ENCODE data around the gene SSC4D. TPM values are rescaled to one million over a fixed set of nuclear protein-coding genes. Genes with fewer than 3 reads are reported as not detected.
"Not testable (repeated sequence)": the region's sequence is repeated elsewhere in the genome, so short reads cannot be mapped to it uniquely, and the experiment has no call there.

The SSC4D gene
- total RNA-seq, 1 donor from 2014 or later = not detected

- DNase-seq (ENCODE audit: extremely low spot score in 2 of 2) = no peak
- TF ChIP-seq, protein P1, sequence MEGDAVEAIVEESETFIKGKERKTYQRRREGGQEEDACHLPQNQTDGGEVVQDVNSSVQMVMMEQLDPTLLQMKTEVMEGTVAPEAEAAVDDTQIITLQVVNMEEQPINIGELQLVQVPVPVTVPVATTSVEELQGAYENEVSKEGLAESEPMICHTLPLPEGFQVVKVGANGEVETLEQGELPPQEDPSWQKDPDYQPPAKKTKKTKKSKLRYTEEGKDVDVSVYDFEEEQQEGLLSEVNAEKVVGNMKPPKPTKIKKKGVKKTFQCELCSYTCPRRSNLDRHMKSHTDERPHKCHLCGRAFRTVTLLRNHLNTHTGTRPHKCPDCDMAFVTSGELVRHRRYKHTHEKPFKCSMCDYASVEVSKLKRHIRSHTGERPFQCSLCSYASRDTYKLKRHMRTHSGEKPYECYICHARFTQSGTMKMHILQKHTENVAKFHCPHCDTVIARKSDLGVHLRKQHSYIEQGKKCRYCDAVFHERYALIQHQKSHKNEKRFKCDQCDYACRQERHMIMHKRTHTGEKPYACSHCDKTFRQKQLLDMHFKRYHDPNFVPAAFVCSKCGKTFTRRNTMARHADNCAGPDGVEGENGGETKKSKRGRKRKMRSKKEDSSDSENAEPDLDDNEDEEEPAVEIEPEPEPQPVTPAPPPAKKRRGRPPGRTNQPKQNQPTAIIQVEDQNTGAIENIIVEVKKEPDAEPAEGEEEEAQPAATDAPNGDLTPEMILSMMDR (IDR thresholded peaks at IDR 0.05) = no peak
- no peak for TF ChIP-seq POLR2AphosphoS5 (IDR thresholded peaks at IDR 0.05; ENCODE audit: insufficient read depth in 1 of 2, low read depth in 1 of 2)
- TF ChIP-seq POLR2A (IDR thresholded peaks at IDR 0.05) = no peak
- Histone ChIP-seq H3K36me3 (no peaks in the 10 kb centered on the region), H3K27ac (peak overlapping the region; percentile 94), H3K4me1 (peaks cover 34% of the 10 kb centered on the region), H3K9me3 (no peaks in the 10 kb centered on the region), H3K27me3 (no peaks in the 10 kb centered on the region), H3K4me3 (no peak overlapping the region)
- intact Hi-C loops (cut with DNase I) = no loop called here
These were observed 45.3 kb downstream of the SSC4D start for GRCh38 chr7:76364198-76364584.

DNA sequence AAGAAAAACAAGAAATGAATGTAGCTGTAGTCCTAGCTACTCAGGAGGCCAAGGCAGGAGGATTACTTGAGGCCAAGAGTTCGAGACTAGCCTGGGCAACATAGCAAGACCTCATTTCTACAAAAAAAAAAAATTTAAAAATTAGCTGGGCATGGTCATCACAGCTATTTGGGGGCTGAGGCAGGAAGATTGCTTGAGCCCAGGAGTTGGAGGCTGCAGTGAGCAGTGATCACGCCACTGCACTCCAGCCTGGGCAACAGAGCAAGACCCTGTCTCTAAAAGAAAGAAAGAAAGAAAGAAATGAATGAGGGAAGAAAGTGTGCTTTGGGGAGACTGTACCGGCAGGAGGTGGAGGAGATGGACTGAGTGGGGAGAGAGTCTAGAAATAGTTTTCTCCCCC lies 45.7 kb downstream of the SSC4D start:
- H3K4me3 ChIP-seq; H3K36me3 ChIP-seq; H3K9me3 ChIP-seq; H3K27me3 ChIP-seq; DNase-seq (ENCODE audit: extremely low spot score in 2 of 2); intact Hi-C loops (cut with DNase I): not testable (repeated sequence)
- Histone ChIP-seq H3K27ac (peak overlapping the region; percentile 94), H3K4me1 (peaks cover 34% of the 10 kb centered on the region)

DNA sequence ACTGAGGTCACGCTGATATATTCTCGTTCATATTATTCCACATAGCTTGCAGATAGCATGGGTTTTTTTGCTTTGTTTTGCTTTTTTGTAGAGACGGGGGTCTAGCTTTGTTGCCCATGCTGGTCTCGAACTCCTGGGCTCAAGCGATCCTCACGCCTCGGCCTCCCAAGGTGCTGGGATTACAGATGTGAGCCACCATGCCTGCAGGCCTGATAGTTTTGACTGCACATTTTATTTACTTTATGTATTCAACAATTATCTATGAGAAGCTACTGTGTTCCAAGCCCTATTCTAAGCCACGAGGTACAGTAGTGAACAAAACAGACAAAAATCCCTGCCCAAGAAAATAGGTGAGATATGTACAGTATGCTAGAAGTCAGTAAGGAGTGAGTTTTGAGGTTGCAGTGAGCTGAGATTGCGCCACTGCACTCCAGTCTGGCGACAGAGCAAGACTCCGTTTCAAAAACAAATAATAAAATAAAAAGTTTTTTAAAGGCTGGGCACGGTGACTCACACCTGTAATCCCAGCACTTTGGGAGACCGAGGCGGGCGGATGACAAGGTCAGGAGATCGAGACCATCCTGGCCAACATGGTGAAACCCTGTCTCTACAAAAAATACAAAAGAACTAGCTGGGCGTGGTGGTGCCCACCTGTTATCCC lies 49.4 kb downstream of the SSC4D start:
- H3K36me3 ChIP-seq = no peaks in the 10 kb centered on the region
- peak overlapping the region; percentile 100 for H3K27ac ChIP-seq
- TF ChIP-seq, protein P1 (IDR thresholded peaks at IDR 0.05) = no peak
- TF ChIP-seq POLR2AphosphoS5 (IDR thresholded peaks at IDR 0.05; ENCODE audit: insufficient read depth in 1 of 2, low read depth in 1 of 2) = no peak
- peak overlapping the region; percentile 82 to 91 for H3K4me3 ChIP-seq
- intact Hi-C loops (cut with DNase I) = loop anchor here (2.0 kb wide), 1 partner anchor 41 kb away; no protein-coding TSS in a partner anchor
- DNase-seq (ENCODE audit: extremely low spot score in 2 of 2) = no peak
- H3K27me3 ChIP-seq = no peaks in the 10 kb centered on the region
- H3K4me1 ChIP-seq = peaks cover 43% of the 10 kb centered on the region
- no peaks in the 10 kb centered on the region for H3K9me3 ChIP-seq

DNA sequence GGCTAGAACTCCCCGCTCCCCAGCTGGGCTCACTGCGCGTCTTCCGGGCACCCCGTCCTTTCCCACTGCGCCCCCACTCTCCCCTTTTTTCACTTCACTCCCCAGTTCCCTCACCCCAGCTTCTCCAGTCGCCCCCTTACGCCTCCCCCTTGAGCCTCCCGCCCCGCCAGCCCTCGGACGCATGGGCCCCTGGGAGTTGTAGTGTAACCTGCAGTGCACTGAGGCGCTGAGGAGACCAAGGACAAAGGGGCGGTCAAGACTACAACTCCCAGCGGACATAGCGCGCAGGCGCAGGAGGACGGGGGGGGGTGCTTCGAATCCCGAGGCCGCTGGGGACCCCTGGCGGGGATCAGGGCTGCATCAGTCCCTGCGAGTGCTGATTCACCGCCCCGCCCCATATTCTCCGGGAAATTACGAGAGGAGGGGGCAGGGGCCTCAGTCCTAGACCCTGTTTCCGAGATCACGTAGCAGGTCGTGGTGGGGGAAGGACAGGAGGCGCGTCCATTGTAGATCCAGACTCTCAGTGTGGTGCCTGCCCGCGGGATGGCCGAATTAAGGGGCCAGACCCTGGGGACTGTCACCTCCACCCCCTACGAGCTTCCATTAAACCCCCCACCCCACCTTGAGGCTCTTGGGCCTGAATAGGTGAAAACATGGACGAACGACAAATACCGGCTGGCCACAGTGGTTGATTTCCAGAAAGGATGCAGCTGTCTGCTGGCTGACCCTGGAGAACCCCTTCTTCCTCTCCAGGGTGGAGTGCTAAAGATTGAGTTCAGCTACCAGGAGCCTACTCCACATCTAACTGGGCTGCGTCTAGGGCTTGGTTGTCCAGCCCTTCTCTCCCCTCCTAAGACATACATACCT lies 50.2 kb downstream of the SSC4D start:
- no peak for TF ChIP-seq POLR2A (IDR thresholded peaks at IDR 0.05)
- peak; percentile 74 to 86 for TF ChIP-seq POLR2AphosphoS5 (IDR thresholded peaks at IDR 0.05; ENCODE audit: insufficient read depth in 1 of 2, low read depth in 1 of 2)
- TF ChIP-seq, protein P1 (IDR thresholded peaks at IDR 0.05) = peak in 2 of 3 experiments; percentile 65 to 82
- intact Hi-C loops (cut with DNase I) = loop anchor here (2.0 kb wide), 1 partner anchor 41 kb away; no protein-coding TSS in a partner anchor
- DNase-seq (ENCODE audit: extremely low spot score in 2 of 2) = peak; percentile 98 to 99

DNA sequence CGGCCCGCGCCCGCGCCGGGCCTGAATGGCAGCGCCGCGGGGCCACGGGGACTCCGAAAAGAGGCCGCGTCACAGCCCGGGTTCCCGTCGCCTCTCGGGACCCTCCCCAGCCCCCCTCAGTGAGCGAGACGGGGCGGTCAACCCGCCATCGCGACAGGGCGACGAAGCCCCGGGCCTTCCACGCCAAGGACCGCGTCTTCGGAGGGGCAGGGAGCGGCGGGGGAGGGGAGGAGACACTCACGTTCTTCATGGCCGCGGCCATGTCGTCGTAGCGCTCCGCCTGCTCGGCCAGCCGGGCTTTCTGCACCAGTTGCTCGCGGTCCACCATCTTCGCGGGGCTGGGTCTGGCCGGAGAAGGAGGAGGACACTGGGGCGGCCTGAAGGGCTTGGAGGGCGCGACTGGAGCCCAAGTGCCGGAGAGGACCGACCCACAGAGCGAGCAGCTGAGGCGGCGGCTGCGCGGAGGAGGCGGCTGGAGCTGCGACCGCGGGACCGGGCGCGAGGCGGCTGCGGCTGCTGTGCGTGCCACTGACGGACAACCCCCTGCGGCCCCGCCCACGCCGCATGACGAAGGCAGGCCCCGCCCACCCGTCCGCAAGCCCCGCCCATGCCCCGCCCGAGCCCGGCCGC lies 50.9 kb downstream of the SSC4D start, which contains the start of gene YWHAG:
Gene YWHAG, minus strand, starts transcription at position 511 of the 630 bp plus-strand sequence. Its CDS starts 183 bp downstream, at position 328.
- H3K9me3 ChIP-seq = no peaks in the 10 kb centered on the region
- peak within 1 kb of the TSS; percentile 100 for H3K27ac ChIP-seq
- H3K36me3 ChIP-seq = no peaks in the 10 kb centered on the region
- intact Hi-C loops (cut with DNase I) = loop anchor here (2.0 kb wide), 1 partner anchor 40 kb away; no protein-coding TSS in a partner anchor
- no peak for DNase-seq (ENCODE audit: extremely low spot score in 2 of 2)
- no peaks in the 10 kb centered on the region for H3K27me3 ChIP-seq
- H3K4me1 ChIP-seq = peaks cover 40% of the 10 kb centered on the region
- H3K4me3 ChIP-seq = peak within 1 kb of the TSS; percentile 82 to 91
- TF ChIP-seq POLR2AphosphoS5 (IDR thresholded peaks at IDR 0.05; ENCODE audit: insufficient read depth in 1 of 2, low read depth in 1 of 2) = peak in 1 of 2 donors; percentile 97
- TF ChIP-seq, protein P1 (IDR thresholded peaks at IDR 0.05) = no peak
- TF ChIP-seq POLR2A (IDR thresholded peaks at IDR 0.05) = peak in 1 of 2 donors; percentile 99

More for the DNA sequence above, 50.2 kb downstream of the SSC4D start:
- no peaks in the 10 kb centered on the region for H3K36me3 ChIP-seq
- H3K9me3 ChIP-seq = no peaks in the 10 kb centered on the region
- peaks cover 41% of the 10 kb centered on the region for H3K4me1 ChIP-seq
- peak overlapping the region; percentile 100 for H3K27ac ChIP-seq
- H3K4me3 ChIP-seq = peak overlapping the region; percentile 82 to 91
- H3K27me3 ChIP-seq = no peaks in the 10 kb centered on the region

Data from vagina (tissue), 2 donors.